NCI-H748 (cell line): ENCODE results near the gene POT1.

Source experiments
- DNase-seq: peaks from one replicate; lab custom pipeline; 2025; ENCODE audit not compliant: unreplicated experiment; lab: John Stamatoyannopoulos, UW

The POT1 gene

GRCh38 chr7:124914298-124914697 is 15.3 kb downstream of the POT1 start:
- DNase-seq = no peak

GRCh38 chr7:124912972-124913371 is 16.7 kb downstream of the POT1 start:
- no peak for DNase-seq

GRCh38 chr7:124909808-124910207 is 19.8 kb downstream of the POT1 start:
- no peak for DNase-seq

GRCh38 chr7:124908259-124908658 is 21.4 kb downstream of the POT1 start:
- DNase-seq = no peak

GRCh38 chr7:124907490-124907889 is 22.1 kb downstream of the POT1 start:
- no peak for DNase-seq

GRCh38 chr7:124898531-124898930 is 31.1 kb downstream of the POT1 start:
- no peak for DNase-seq

GRCh38 chr7:124896001-124896400 is 33.6 kb downstream of the POT1 start:
- DNase-seq = no peak

- DNase-seq = no peak
Observed at GRCh38 chr7:124893140-124893827, 36.3 kb downstream of the POT1 start.

GRCh38 chr7:124887247-124887646 is 42.4 kb downstream of the POT1 start:
- no peak for DNase-seq

GRCh38 chr7:124881981-124882380 is 47.6 kb downstream of the POT1 start:
- DNase-seq = no peak

- DNase-seq = no peak
Observed at GRCh38 chr7:124879771-124880170, 49.9 kb downstream of the POT1 start.

GRCh38 chr7:124879103-124879502 is 50.5 kb downstream of the POT1 start:
- DNase-seq = no peak

GRCh38 chr7:124874644-124875163 is 54.9 kb downstream of the POT1 start:
- no peak for DNase-seq

GRCh38 chr7:124857672-124858235 is 71.9 kb downstream of the POT1 start:
- no peak for DNase-seq

- peak; percentile 33 for DNase-seq
Observed at GRCh38 chr7:124856299-124856888, 73.2 kb downstream of the POT1 start.

- DNase-seq = no peak
Observed at GRCh38 chr7:124843336-124843735, 86.3 kb downstream of the POT1 start.

GRCh38 chr7:124840435-124840834 is 89.2 kb downstream of the POT1 start:
- peak; percentile 15 for DNase-seq

- no peak for DNase-seq
Observed at GRCh38 chr7:124839687-124840086, 89.9 kb downstream of the POT1 start.

GRCh38 chr7:124836173-124836572 is 93.5 kb downstream of the POT1 start:
- DNase-seq = no peak

GRCh38 chr7:124818807-124819206 is 110.8 kb downstream of the POT1 start:
- no peak for DNase-seq

- DNase-seq = no peak
Observed at GRCh38 chr7:124813994-124814798, 115.4 kb downstream of the POT1 start.

GRCh38 chr7:124812764-124813163 is 116.9 kb downstream of the POT1 start:
- DNase-seq = no peak
